ENCODE data around the gene STAM2. TPM values are rescaled to one million over a fixed set of nuclear protein-coding genes. Genes with fewer than 3 reads are reported as not detected.
"Not testable (repeated sequence)": the region's sequence is repeated elsewhere in the genome, so short reads cannot be mapped to it uniquely, and the experiment has no call there.

Gene STAM2
- total RNA-seq, 1 donor from 2014 or later = 16.0 TPM

DNA sequence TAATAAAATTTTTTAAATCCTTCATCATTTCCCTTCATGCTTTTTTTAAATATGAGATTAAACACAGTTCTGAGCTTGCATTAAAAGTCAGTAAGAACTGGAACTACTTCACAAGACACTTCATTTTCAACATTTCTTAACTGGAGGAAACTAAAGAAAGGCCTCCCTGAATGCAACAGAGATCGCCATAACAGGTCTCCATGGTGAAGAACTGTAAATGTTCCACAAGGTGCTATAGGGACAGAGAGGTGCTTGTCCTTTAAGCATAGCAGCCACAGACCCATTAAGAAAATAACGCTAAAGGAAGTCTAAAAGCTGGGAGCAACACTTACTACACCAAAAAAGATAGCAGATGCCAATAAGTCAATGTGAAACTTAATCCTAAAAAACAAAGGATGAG is 8.5 kb downstream of the STAM2 start:
- H3K4me1 Mint-ChIP-seq = peaks cover 15% of the 10 kb centered on the region
- no peak overlapping the region for H3K27ac Mint-ChIP-seq (ENCODE audit: unreplicated experiment)
- DNase-seq (ENCODE audit: low read depth, low spot score) = no peak
- peaks cover 5% of the 10 kb centered on the region for H3K9me3 Mint-ChIP-seq
- H3K27me3 Mint-ChIP-seq (ENCODE audit: low read depth) = no peaks in the 10 kb centered on the region
- H3K36me3 Mint-ChIP-seq (ENCODE audit: low read depth) = peaks cover 9% of the 10 kb centered on the region
- no peak overlapping the region for H3K4me3 Mint-ChIP-seq
- TF ChIP-seq, protein P1, sequence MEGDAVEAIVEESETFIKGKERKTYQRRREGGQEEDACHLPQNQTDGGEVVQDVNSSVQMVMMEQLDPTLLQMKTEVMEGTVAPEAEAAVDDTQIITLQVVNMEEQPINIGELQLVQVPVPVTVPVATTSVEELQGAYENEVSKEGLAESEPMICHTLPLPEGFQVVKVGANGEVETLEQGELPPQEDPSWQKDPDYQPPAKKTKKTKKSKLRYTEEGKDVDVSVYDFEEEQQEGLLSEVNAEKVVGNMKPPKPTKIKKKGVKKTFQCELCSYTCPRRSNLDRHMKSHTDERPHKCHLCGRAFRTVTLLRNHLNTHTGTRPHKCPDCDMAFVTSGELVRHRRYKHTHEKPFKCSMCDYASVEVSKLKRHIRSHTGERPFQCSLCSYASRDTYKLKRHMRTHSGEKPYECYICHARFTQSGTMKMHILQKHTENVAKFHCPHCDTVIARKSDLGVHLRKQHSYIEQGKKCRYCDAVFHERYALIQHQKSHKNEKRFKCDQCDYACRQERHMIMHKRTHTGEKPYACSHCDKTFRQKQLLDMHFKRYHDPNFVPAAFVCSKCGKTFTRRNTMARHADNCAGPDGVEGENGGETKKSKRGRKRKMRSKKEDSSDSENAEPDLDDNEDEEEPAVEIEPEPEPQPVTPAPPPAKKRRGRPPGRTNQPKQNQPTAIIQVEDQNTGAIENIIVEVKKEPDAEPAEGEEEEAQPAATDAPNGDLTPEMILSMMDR (conservative IDR thresholded peaks at IDR 0.05) = no peak

DNA sequence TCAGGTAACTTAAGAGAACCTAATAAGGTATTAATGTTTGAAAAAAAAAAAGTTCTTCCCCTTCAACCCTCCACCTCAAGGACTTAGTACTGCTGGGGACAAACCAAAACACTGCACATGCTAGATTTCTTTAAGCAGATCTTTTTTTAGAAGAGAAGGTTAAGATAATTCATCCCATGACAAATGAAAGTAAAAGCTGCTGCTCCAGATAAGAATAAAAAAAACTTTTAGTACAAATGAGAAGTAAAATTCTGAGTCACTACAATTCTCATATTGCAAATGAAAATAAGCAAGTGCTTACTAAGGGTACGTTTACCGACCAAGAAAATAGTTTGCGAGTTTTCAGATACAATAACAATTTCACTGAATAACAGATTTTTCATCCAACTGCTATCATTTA is 8.9 kb downstream of the STAM2 start:
- H3K9me3 Mint-ChIP-seq = peaks cover 5% of the 10 kb centered on the region
- H3K4me1 Mint-ChIP-seq = peaks cover 14% of the 10 kb centered on the region
- no peak overlapping the region for H3K4me3 Mint-ChIP-seq
- TF ChIP-seq, protein P1 (conservative IDR thresholded peaks at IDR 0.05) = no peak
- no peak for DNase-seq (ENCODE audit: low read depth, low spot score)
- H3K36me3 Mint-ChIP-seq (ENCODE audit: low read depth) = peaks cover 13% of the 10 kb centered on the region
- no peak overlapping the region for H3K27ac Mint-ChIP-seq (ENCODE audit: unreplicated experiment)
- H3K27me3 Mint-ChIP-seq (ENCODE audit: low read depth) = no peaks in the 10 kb centered on the region

DNA sequence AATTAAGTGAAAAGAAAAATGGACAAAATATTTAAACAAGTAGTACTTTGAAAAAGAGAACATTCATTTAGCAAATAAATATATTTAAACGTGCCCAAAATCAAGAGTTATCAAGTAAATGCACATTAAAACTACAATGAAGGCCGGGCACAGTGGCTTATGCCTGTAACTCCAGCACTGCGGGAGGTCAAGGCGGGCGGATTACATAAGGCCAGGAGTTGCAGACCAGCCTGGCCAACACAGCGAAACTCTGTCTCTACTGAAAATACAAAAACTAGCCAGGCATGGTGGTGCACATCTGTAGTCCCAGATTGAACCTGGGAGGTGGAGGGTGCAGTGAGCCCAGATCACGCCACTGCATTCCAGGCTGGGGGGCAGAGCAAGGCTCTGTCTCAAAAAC is 9.8 kb downstream of the STAM2 start:
- no peak for DNase-seq (ENCODE audit: low read depth, low spot score)
- Mint-ChIP-seq H3K27ac (ENCODE audit: unreplicated experiment) (no peak overlapping the region), H3K36me3 (ENCODE audit: low read depth) (peaks cover 15% of the 10 kb centered on the region), H3K9me3 (peaks cover 5% of the 10 kb centered on the region), H3K4me3 (no peak overlapping the region), H3K4me1 (peaks cover 14% of the 10 kb centered on the region), H3K27me3 (ENCODE audit: low read depth) (no peaks in the 10 kb centered on the region)
- TF ChIP-seq, protein P1 (conservative IDR thresholded peaks at IDR 0.05) = no peak

DNA sequence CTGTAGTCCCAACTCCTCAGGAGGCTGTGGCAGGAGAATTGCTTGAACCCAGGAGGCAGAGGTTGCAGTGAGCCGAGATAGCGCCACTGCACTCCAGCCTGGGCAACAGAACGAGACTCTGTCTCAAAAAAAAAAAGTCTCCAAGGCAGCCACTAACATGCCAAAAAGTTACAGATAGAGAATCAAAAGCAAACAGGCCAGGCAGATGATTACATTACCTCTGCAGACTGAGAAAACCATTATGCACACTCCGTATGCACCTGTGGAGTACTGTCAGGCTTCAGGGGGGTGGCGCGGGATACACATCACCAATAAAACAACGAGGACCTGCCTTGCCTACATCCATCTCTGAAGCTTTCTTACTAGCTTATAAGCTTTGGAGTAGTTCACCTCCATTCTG is 10.3 kb downstream of the STAM2 start:
- H3K4me3 Mint-ChIP-seq = no peak overlapping the region
- TF ChIP-seq, protein P1 (conservative IDR thresholded peaks at IDR 0.05) = no peak
- peaks cover 15% of the 10 kb centered on the region for H3K36me3 Mint-ChIP-seq (ENCODE audit: low read depth)
- H3K27me3 Mint-ChIP-seq (ENCODE audit: low read depth) = no peaks in the 10 kb centered on the region
- H3K27ac Mint-ChIP-seq (ENCODE audit: unreplicated experiment) = peak overlapping the region; percentile 12
- no peak for DNase-seq (ENCODE audit: low read depth, low spot score)
- H3K9me3 Mint-ChIP-seq = peaks cover 5% of the 10 kb centered on the region
- H3K4me1 Mint-ChIP-seq = peaks cover 14% of the 10 kb centered on the region

DNA sequence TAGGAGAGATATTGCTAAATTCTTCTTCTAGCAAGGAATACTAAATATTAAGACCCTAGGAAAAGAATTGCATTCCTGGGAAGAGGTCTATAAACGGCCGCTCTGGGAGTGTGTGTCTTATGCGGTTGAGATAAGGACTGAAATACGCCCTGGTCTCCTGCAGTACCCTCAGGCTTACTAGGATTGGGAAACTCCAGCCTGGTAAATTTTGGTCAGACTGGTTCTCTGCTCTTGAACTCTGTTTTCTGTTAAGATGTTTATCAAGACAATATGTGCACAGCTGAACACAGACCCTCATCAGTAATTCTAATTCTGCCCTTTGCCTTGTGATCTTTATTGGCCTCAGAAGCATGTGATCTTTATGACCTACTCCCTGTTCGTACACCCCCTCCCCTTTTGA is 11.9 kb downstream of the STAM2 start:
- peaks cover 14% of the 10 kb centered on the region for H3K4me1 Mint-ChIP-seq
- not testable (repeated sequence) for H3K9me3 Mint-ChIP-seq; DNase-seq (ENCODE audit: low read depth, low spot score); H3K27me3 Mint-ChIP-seq (ENCODE audit: low read depth); H3K27ac Mint-ChIP-seq (ENCODE audit: unreplicated experiment); H3K4me3 Mint-ChIP-seq
- peaks cover 19% of the 10 kb centered on the region for H3K36me3 Mint-ChIP-seq (ENCODE audit: low read depth)

DNA sequence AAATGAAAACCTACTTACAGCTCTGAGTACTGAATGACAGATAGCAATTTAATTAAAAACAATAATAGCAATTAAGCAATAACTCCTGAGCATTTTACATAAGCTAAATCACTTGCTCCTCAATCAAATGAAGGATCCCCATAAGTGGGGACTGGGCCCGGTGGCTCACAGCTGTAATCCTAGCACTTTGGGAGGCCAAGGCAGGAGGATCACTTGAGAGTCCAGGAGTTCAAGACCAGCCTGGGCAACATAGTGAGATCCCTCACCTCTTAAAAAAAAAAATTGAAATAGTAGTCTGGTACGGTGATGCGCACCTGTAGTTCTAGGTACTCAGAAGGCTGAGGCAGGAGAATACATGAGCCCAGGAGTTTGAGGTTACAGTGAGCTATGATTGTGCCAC is 13.4 kb downstream of the STAM2 start:
- Mint-ChIP-seq H3K27ac (ENCODE audit: unreplicated experiment) (no peak overlapping the region), H3K4me3 (no peak overlapping the region), H3K27me3 (ENCODE audit: low read depth) (no peaks in the 10 kb centered on the region), H3K36me3 (ENCODE audit: low read depth) (peaks cover 27% of the 10 kb centered on the region), H3K4me1 (peaks cover 14% of the 10 kb centered on the region), H3K9me3 (peaks cover 8% of the 10 kb centered on the region)
- DNase-seq (ENCODE audit: low read depth, low spot score) = no peak
- TF ChIP-seq, protein P1 (conservative IDR thresholded peaks at IDR 0.05) = no peak

All from neural crest cell (in vitro differentiated cells).